Pancreas (tissue), 10 donors: Measurements from ENCODE around the gene CBLC. TPM values are rescaled to one million over a fixed set of nuclear protein-coding genes. Genes with fewer than 3 reads are reported as not detected.

ENCODE experiments used
- ATAC-seq, 4 donors: fragments of 200-7000 bp; cut with Tn5 transposase; one replicate each; pipeline versions ENCODE4 v1.8.0 to v1.9.1; 2020; ENCODE audit warnings: mild to moderate bottlenecking in 4 of 4, moderate library complexity in 4 of 4
- DNase-seq, 6 donors: peaks; one replicate each; pipeline ENCODE4 v3.0.0-alpha.2; 2020
- FAIRE-seq: peaks from 2 replicates; lab custom pipeline; 2012; peaks lifted over from hg19 to GRCh38; lab: Jason Lieb, UNC
- H3K27ac ChIP-seq, 4 donors: fragments of 200-600 bp; sonication (generic); 1 replicate in 3 of 4; 2 replicates in 1 of 4; pipeline versions ENCODE4 v1.5.0 to v1.8.0; 2020
- H3K27me3 ChIP-seq, 4 donors: fragments of 200-600 bp; one replicate each; pipeline ENCODE4 v1.8.0; 2021
- H3K36me3 ChIP-seq, 3 donors: fragments of 200-600 bp; sonication (generic) in 1 of 3; one replicate each; pipeline versions ENCODE4 v1.5.0 to v1.8.0; 2020 to 2021
- H3K4me1 ChIP-seq, 3 donors: fragments of 200-600 bp; one replicate each; pipeline ENCODE4 v1.8.0; 2021
- H3K4me3 ChIP-seq, 4 donors: fragments of 200-600 bp; sonication (generic) in 2 of 4; one replicate each; pipeline versions ENCODE4 v1.5.0 to v1.8.0; 2020 to 2021
- H3K9me3 ChIP-seq, 4 donors: fragments of 200-600 bp; one replicate each; pipeline ENCODE4 v1.8.0; 2021
- CTCF ChIP-seq, 4 donors: fragments of 200-600 bp; sonication (generic) in 3 of 4; IDR thresholded peaks; one replicate each; pipeline versions ENCODE4 v1.5.0 to v1.8.0; 2021; ENCODE audit warnings: antibody characterized with exemption in 4 of 4
- WGBS, 2 donors: extraction: QIAGEN DNeasy Blood & Tissue Kit; methylation state at CpG; one replicate each; pipeline ENCODE4 v1.1.7; 2013; 5-methylcytosine and 5-hydroxymethylcytosine counted together
- intact Hi-C, 3 donors: fragments of 100-400 bp; cut with DNase I; formaldehyde crosslinking; loops; one replicate each; pipeline versions ENCODE4 v1.11.1 to v1.14.2; 2022
- polyA plus RNA-seq, 2 donors: library from polyadenylated mRNA; stranded (reverse); fragments of 200-250 nt; gene quantifications; one replicate each; pipeline ENCODE4 v1.2.3, GENCODE V29; 2013
- total RNA-seq, 6 donors: library from RNA; stranded (reverse); fragmentation: NEBNext Ultra II Directional in 4 of 6; extraction: Animal tissue kit (Norgen Biotek cat#: 25700) in 4 of 6; gene quantifications; one replicate each; pipeline versions ENCODE4 v1.2.1 to v1.2.4, GENCODE V29; 2021 to 2023
- donor health status: healthy with polysubstance abuse.
- donor health status: DM: no; HTN: no; CAD: no; lungs with moderate emphysema.
- donor health status: DM: no; HTN: no; CAD: no.
- donor health status: control.
- donor health status: control.
- donor health status: Bipolar disorder and iron deficiency.
- donor health status: DM: yes; HTN: yes; CAD: no.
- donor health status: DM: no; HTN: no; CAD: no.
- donor health status: DM: no; HTN: no; CAD: no.
- donor health status: DM: yes; HTN: yes; CAD: no.

Gene CBLC
- total and polyA plus RNA-seq, 8 donors, result 10.1 to 29.7 (median 13.9) TPM

- ATAC-seq, result no peak
- no peaks in the 10 kb centered on the region for H3K27me3 ChIP-seq
- H3K36me3 ChIP-seq, result no peaks in the 10 kb centered on the region
- no peak overlapping the region for H3K4me3 ChIP-seq
- no peak overlapping the region for H3K27ac ChIP-seq
- FAIRE-seq, result no peak
- H3K4me1 ChIP-seq, result peaks cover 0 to 4% (median 0%) of the 10 kb centered on the region in 3 donors
- no peak for DNase-seq
- intact Hi-C loops, result no loop called here
- WGBS, 2 donors, result 74 to 75% methylated on average over 5 of the region's 5 CpGs
- no peaks in the 10 kb centered on the region for H3K9me3 ChIP-seq
- TF ChIP-seq CTCF (IDR thresholded peaks at IDR 0.05), result no peak
Measured at GRCh38 chr19:44731622-44732021, 46.1 kb upstream of the CBLC start.

DNA sequence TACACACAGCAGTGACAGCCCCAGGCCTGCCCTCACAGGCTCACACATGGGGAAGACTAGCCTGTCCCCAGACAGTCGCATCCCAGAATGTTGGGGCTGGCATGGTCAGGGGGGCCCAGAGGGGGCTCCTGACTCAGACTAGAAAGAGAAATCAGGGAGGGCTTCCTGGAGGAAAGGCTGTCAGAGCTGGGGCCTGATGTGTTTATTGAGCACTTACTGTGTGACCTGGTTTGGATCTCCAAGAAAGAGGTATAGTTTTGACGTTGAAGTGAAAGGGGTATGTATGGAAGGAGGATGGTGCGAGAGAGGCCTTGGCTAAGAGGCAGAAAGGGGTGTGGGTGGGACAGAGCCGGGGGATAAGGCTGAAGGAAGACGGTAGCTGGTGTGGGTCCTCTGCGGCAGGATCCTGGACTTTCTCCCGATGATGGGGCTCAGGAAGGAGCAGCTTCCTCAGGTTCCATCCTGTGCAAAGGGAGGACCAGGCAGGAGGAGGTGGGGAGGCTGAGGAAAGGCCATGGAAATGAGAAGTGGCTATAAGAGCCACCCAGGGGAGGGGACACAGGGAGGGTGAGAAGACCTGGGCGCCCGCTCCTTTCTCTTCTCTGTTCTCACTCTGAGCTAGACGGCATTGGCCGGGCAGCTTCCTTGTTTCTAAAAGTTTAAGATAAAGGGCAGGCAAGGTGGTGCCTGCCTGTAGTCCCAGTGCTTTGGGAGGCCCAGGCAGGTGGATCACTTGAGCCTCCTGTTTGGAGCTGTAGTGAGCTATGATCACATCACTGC, 45.3 kb upstream of the CBLC start:
- H3K27ac ChIP-seq, result no peak overlapping the region
- no peak for FAIRE-seq
- WGBS, 2 donors, result 83 to 88% methylated on average over 11 of the region's 11 CpGs
- no peaks in the 10 kb centered on the region for H3K36me3 ChIP-seq
- H3K9me3 ChIP-seq, result no peaks in the 10 kb centered on the region
- TF ChIP-seq CTCF (IDR thresholded peaks at IDR 0.05), result no peak
- no peak for ATAC-seq
- no peaks in the 10 kb centered on the region for H3K27me3 ChIP-seq
- H3K4me1 ChIP-seq, result peaks cover 0 to 6% (median 0%) of the 10 kb centered on the region in 3 donors
- H3K4me3 ChIP-seq, result no peak overlapping the region
- no peak for DNase-seq
- intact Hi-C loops, result no loop called here

DNA sequence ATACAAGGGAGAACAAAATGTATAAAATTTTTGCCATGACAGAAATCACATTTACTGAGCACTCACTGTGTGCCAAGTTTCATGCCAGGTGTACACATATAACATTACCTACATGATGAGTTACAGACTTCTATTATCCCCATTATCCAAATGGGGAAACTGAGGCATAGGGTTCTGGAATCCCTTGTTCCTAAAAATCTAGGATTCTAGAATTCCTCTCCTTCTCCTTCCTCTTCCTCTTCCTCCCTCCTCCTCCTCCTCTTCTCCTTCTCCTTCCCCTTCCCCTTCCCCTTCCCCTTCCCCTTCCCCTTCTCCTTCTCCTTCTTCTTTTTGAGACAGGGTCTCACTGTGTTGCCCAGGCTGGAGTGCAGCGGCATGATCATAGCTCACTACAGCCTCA, 43.3 kb upstream of the CBLC start:
- no peak overlapping the region for H3K27ac ChIP-seq
- intact Hi-C loops, result no loop called here
- H3K27me3 ChIP-seq, result no peaks in the 10 kb centered on the region
- H3K4me1 ChIP-seq, result peaks cover 0 to 22% (median 9%) of the 10 kb centered on the region in 3 donors
- no peak for ATAC-seq
- no peak for TF ChIP-seq CTCF (IDR thresholded peaks at IDR 0.05)
- H3K4me3 ChIP-seq, result no peak overlapping the region
- H3K36me3 ChIP-seq, result no peaks in the 10 kb centered on the region
- WGBS, 2 donors, result 0 to 46% methylated on average over 1 of the region's 1 CpG
- no peak for FAIRE-seq
- DNase-seq, result no peak
- H3K9me3 ChIP-seq, result no peaks in the 10 kb centered on the region

- intact Hi-C loops, result no loop called here
- ATAC-seq (no peak), FAIRE-seq (no peak), DNase-seq (no peak)
- H3K9me3 ChIP-seq, result no peaks in the 10 kb centered on the region
- H3K4me3 ChIP-seq, result no peak overlapping the region
- no peaks in the 10 kb centered on the region for H3K27me3 ChIP-seq
- H3K36me3 ChIP-seq, result no peaks in the 10 kb centered on the region
- 70 to 71% methylated on average over 5 of the region's 5 CpGs for WGBS, 2 donors
- no peak overlapping the region for H3K27ac ChIP-seq
- H3K4me1 ChIP-seq, result peaks cover 0 to 28% (median 11%) of the 10 kb centered on the region in 3 donors
- no peak for TF ChIP-seq CTCF (IDR thresholded peaks at IDR 0.05)
Measured at GRCh38 chr19:44735011-44735410, 42.7 kb upstream of the CBLC start.
